GM12878 (cell line): ENCODE measurements around the gene FAM25G. TPM values are rescaled to one million over a fixed set of nuclear protein-coding genes. Genes with fewer than 3 reads are reported as not detected.
"Not testable (repeated sequence)": the region's sequence is repeated elsewhere in the genome, so short reads cannot be mapped to it uniquely, and the experiment has no call there.

ENCODE experiments used
- ATAC-seq: fragments of 200-7000 bp; cut with Tn5 transposase; 3 replicates; pipeline ENCODE4 v1.9.1; 2020; ENCODE audit warnings: mild to moderate bottlenecking, moderate library complexity
- Bru-seq: library from RNA; stranded (reverse); fragments of 400-500 nt; gene quantifications from one replicate; lab custom pipeline; 2021; lab: Mats Ljungman, UMichigan
- BruChase-seq, 2 experiments: library from RNA; stranded (reverse); fragments of 400-500 nt; gene quantifications; one replicate each; lab custom pipeline; 2021; lab: Mats Ljungman, UMichigan
- BruUV-seq: library from RNA; stranded (reverse); fragments of 400-500 nt; replicated peaks from 2 replicates; lab custom pipeline; 2021; lab: Mats Ljungman, UMichigan
- CTCF ChIA-PET: fragments of 300-600 bp; sonication (Branson Sonifier 250); formaldehyde crosslinking; extraction: SDS; loops from one replicate; lab custom pipeline; 2021; ENCODE audit warnings: inconsistent platforms; lab: Yijun Ruan, JAX
- POLR2A ChIA-PET: fragments of 350-600 bp; formaldehyde crosslinking; extraction: SDS; loops from one replicate; lab custom pipeline; 2021; ENCODE audit warnings: inconsistent platforms; lab: Charles Lee
- RAD21 ChIA-PET: fragments of 300-600 bp; sonication (Branson Sonifier 250); formaldehyde crosslinking; loops from one replicate; lab custom pipeline; 2023; ENCODE audit warnings: antibody characterized with exemption; ENCODE audit not compliant: unreplicated experiment; lab: Charles Lee
- SMC1A ChIA-PET: fragments of 300-600 bp; sonication (Branson Sonifier 250); formaldehyde crosslinking; loops from one replicate; lab custom pipeline; 2023; ENCODE audit not compliant: unreplicated experiment, uncharacterized antibody; lab: Charles Lee
- DNase-seq: peaks from one replicate; pipeline ENCODE4 v3.0.0-alpha.2; 2011; ENCODE audit warnings: low read depth, low spot score
- FAIRE-seq: peaks from 3 replicates; lab custom pipeline; 2011; peaks lifted over from hg19 to GRCh38; lab: Jason Lieb, UNC
- H2AFZ ChIP-seq: 2 replicates; pipeline ENCODE4 v1.6.0; 2011; ENCODE audit warnings: low read depth, low read length, control low read depth; ENCODE audit not compliant: control insufficient read depth
- H3K27ac ChIP-seq: 2 replicates; pipeline ENCODE4 v1.5.1; 2011; ENCODE audit warnings: control low read depth; ENCODE audit not compliant: control insufficient read depth, insufficient read depth
- H3K27me3 ChIP-seq, 2 experiments: replicated peaks in 1 of 2; 2 replicates each; pipeline versions ENCODE4 v1.6.0 to v1.6.1; 2011; ENCODE audit warnings: low read length in 1 of 2; ENCODE audit not compliant: control insufficient read depth in 2 of 2, insufficient read depth in 2 of 2
- H3K36me3 ChIP-seq, 2 experiments: 2 replicates each; pipeline ENCODE4 v1.5.1; 2011; ENCODE audit warnings: low read length in 1 of 2; ENCODE audit not compliant: control insufficient read depth in 2 of 2, insufficient read depth in 2 of 2
- H3K4me1 ChIP-seq: 2 replicates; pipeline ENCODE4 v1.6.1; 2011; ENCODE audit warnings: mild to moderate bottlenecking, low read length, moderate library complexity, mixed read lengths; ENCODE audit not compliant: control insufficient read depth, insufficient read depth
- H3K4me2 ChIP-seq: 2 replicates; pipeline ENCODE4 v1.6.0; 2011; ENCODE audit warnings: control low read depth; ENCODE audit not compliant: control insufficient read depth, insufficient read depth
- H3K4me3 ChIP-seq: fragments of 200-600 bp; sonication (generic); 2 replicates; pipeline ENCODE4 v1.5.1; 2016
- H3K79me2 ChIP-seq: 2 replicates; pipeline ENCODE4 v1.6.0; 2011; ENCODE audit warnings: low read length; ENCODE audit not compliant: control insufficient read depth, insufficient read depth
- H3K9ac ChIP-seq: 2 replicates; pipeline ENCODE4 v1.8.0; 2011; ENCODE audit warnings: low read length, control low read depth, mixed read lengths; ENCODE audit not compliant: control insufficient read depth, insufficient read depth
- H3K9me3 ChIP-seq: replicated peaks from 3 replicates; pipeline ENCODE4 v1.5.1; 2011; ENCODE audit warnings: mild to moderate bottlenecking, low read length; ENCODE audit not compliant: control insufficient read depth, insufficient read depth
- H4K20me1 ChIP-seq: 2 replicates; pipeline ENCODE4 v1.6.0; 2011; ENCODE audit not compliant: control insufficient read depth, insufficient read depth
- WGBS: methylation state at CpG from one replicate; pipeline ENCODE4 v1.1.6; 2016; ENCODE audit warnings: low lambda C conversion rate; ENCODE audit not compliant: insufficient replicate concordance, insufficient coverage; ENCODE audit errors: missing lambda C conversion rate; 5-methylcytosine and 5-hydroxymethylcytosine counted together
- in situ Hi-C: fragments of 300-500 bp; cut with MboI; formaldehyde crosslinking; loops from 9 replicates; pipeline ENCODE4 v1.14.3; 2018; ENCODE audit warnings: mixed read lengths
- intact Hi-C: fragments of 100-400 bp; cut with micrococcal nuclease; formaldehyde crosslinking; loops from one replicate; pipeline ENCODE4 v1.14.2; 2022; ENCODE audit not compliant: unreplicated experiment
- long read RNA-seq, 2 experiments: library from polyadenylated mRNA; unstranded; transcript quantifications; one replicate each; pipeline ENCODE4 v2.0.0, GENCODE V29; 2019 to 2020
- polyA minus RNA-seq, 3 experiments: library from RNA; depleted of rRNA, polyadenylated mRNA; stranded (reverse); fragments of >200 nt; gene quantifications; 2 replicates each; pipeline ENCODE4 v1.2.3, GENCODE V29; 2011
- polyA plus RNA-seq, 11 experiments: library from polyadenylated mRNA; depleted of rRNA in 4 of 11; unstranded in 6 of 11; stranded (reverse) in 5 of 11; fragments of >200 nt; fragmentation: Nextera tagmentation in 4 of 11; fragmentation: Illumina TruSeq in 1 of 11; extraction: Ambion mirVana in 4 of 11; extraction: Trizol in 1 of 11; gene quantifications; 1 replicate in 1 of 11; 2 replicates in 10 of 11; pipeline versions ENCODE4 v1.2.1 to v1.2.3, GENCODE V29; 2011 to 2016; ENCODE audit warnings: inconsistent platforms in 2 of 11, missing spikeins in 2 of 11, low read depth in 1 of 11
- total RNA-seq, 4 experiments: library from RNA; depleted of rRNA in 3 of 4; stranded (reverse); fragments of >200 nt in 3 of 4; fragmentation: Illumina TruSeq in 1 of 4; extraction: Trizol in 1 of 4; gene quantifications; 2 replicates each; pipeline versions ENCODE4 v1.2.1 to v1.2.3, GENCODE V29; 2013 to 2021

Gene FAM25G
- total RNA-seq (2013; cell fraction: nucleolus; rRNA removed): not detected in 2 replicates
- not detected in 2 replicates for total RNA-seq (2014; rRNA removed)
- not detected in 2 replicates for total RNA-seq (2014; rRNA removed; fragmentation: Illumina TruSeq; extraction: Trizol)
- not detected in 2 replicates for total RNA-seq (2021)
- polyA plus RNA-seq (2011; ENCODE audit: low read depth): not detected
- not detected in 2 replicates for polyA plus RNA-seq (2011; rRNA removed)
- not detected in 2 replicates for polyA plus RNA-seq (2011; cell fraction: cytosol; rRNA removed)
- polyA plus RNA-seq (2011; cell fraction: nucleus; rRNA removed): not detected in 2 replicates
- polyA plus RNA-seq (2012): not detected in 2 replicates
- not detected in 2 replicates for polyA plus RNA-seq (2014; fragmentation: Illumina TruSeq; extraction: Trizol)
- not detected for polyA plus RNA-seq (2014; fragmentation: Nextera tagmentation; extraction: Ambion mirVana)
- polyA plus RNA-seq (2014; rRNA removed): not detected in 2 replicates
- polyA plus RNA-seq (2016; fragmentation: Nextera tagmentation; extraction: Ambion mirVana): not detected
- not detected in 2 replicates for polyA minus RNA-seq (2011; rRNA and poly(A)+ RNA removed)
- not detected in 2 replicates for polyA minus RNA-seq (2011; cell fraction: cytosol; rRNA and poly(A)+ RNA removed)
- not detected in 2 replicates for polyA minus RNA-seq (2011; cell fraction: nucleus; rRNA and poly(A)+ RNA removed)
- Bru-seq, nascent RNA: percentile 18 among the genes with signal in this experiment
- not detected for BruChase-seq, experiment 1, labeled RNA remaining after a 6-hour chase
- not detected for BruChase-seq, experiment 2, labeled RNA remaining after a 2-hour chase
- long read RNA-seq, experiment 1: 0 reads
- long read RNA-seq, experiment 2: 0 reads

GRCh38 chr10:47491600-47491999 is at the start of gene FAM25G:
FAM25G (minus strand) TSS chr10:47491700; CDS start chr10:47491674, 26 bp downstream.
- H3K9ac ChIP-seq, RAD21 ChIA-PET, DNase-seq, H3K4me2 ChIP-seq, H3K4me1 ChIP-seq, BruUV-seq, in situ Hi-C loops, CTCF ChIA-PET, intact Hi-C loops, H3K9me3 ChIP-seq, FAIRE-seq, H2AFZ ChIP-seq, H3K27ac ChIP-seq, H4K20me1 ChIP-seq, H3K36me3 ChIP-seq, ATAC-seq, SMC1A ChIA-PET, H3K27me3 ChIP-seq, POLR2A ChIA-PET, H3K79me2 ChIP-seq, H3K4me3 ChIP-seq: not testable (repeated sequence)
- 100% methylated on average over 1 of the region's 9 CpGs for WGBS

GRCh38 chr10:47536430-47536829 is 44.9 kb upstream of the FAM25G start:
- SMC1A ChIA-PET, FAIRE-seq: not testable (repeated sequence)
- 95% methylated on average over 2 of the region's 3 CpGs for WGBS

GRCh38 chr10:47523475-47523874 is 32.0 kb upstream of the FAM25G start, which contains the start of gene AGAP9:
AGAP9 (minus strand) TSS chr10:47523638; CDS start chr10:47523526, 112 bp downstream.
- RAD21 ChIA-PET, H3K79me2 ChIP-seq, H2AFZ ChIP-seq, H3K9me3 ChIP-seq, H3K4me3 ChIP-seq, intact Hi-C loops, CTCF ChIA-PET, ATAC-seq, H3K36me3 ChIP-seq, BruUV-seq, H3K4me2 ChIP-seq, H3K27me3 ChIP-seq, POLR2A ChIA-PET, H4K20me1 ChIP-seq, FAIRE-seq, H3K4me1 ChIP-seq, in situ Hi-C loops, SMC1A ChIA-PET, H3K27ac ChIP-seq, DNase-seq, H3K9ac ChIP-seq: not testable (repeated sequence)
- WGBS: no CpG with 5 or more reads among the region's 20 CpGs

More at GRCh38 chr10:47536430-47536829, 44.9 kb upstream of the FAM25G start:
- intact Hi-C loops, H3K27ac ChIP-seq, H3K4me3 ChIP-seq, H4K20me1 ChIP-seq, CTCF ChIA-PET, RAD21 ChIA-PET, H3K36me3 ChIP-seq, H3K4me2 ChIP-seq, in situ Hi-C loops, POLR2A ChIA-PET, H3K9ac ChIP-seq, H3K9me3 ChIP-seq, H2AFZ ChIP-seq, H3K27me3 ChIP-seq, H3K79me2 ChIP-seq, ATAC-seq, BruUV-seq, DNase-seq, H3K4me1 ChIP-seq: not testable (repeated sequence)
